ENCODE data around the gene MTHFD1L. TPM values are rescaled to one million over a fixed set of nuclear protein-coding genes. Genes with fewer than 3 reads are reported as not detected.

MTHFD1L gene
- total and polyA plus RNA-seq, 2 of the 8 experiments (the other 6 are each of a cell fraction or from before 2014, with no cell fraction given): 29.2 to 105 TPM

GRCh38 chr6:151001387-151002056, 136.0 kb downstream of the MTHFD1L start:
- H2AFZ ChIP-seq (ENCODE audit: low read length): no peak overlapping the region
- no peaks in the 10 kb centered on the region for H3K36me3 ChIP-seq (ENCODE audit: control insufficient read depth in 2 of 4, insufficient read depth in 4 of 4, low read length in 3 of 4)
- H3K79me1 ChIP-seq (ENCODE audit: low read depth, low read length): no peaks in the 10 kb centered on the region
- no peaks in the 10 kb centered on the region for H4K20me1 ChIP-seq (replicated peaks in 1 of 2; ENCODE audit: control insufficient read depth in 1 of 2, insufficient read depth in 2 of 2, low read length in 2 of 2)
- H4K5ac ChIP-seq (ENCODE audit: insufficient read length, low read depth, low read length): no peak overlapping the region
- no peak overlapping the region for H4K91ac ChIP-seq (replicated peaks; ENCODE audit: insufficient read length, low read length)
- WGBS, 2 experiments (ENCODE audit: extremely low coverage in 1 of 2, insufficient coverage in 1 of 2, insufficient read length in 1 of 2, insufficient replicate concordance in 2 of 2, low coverage in 1 of 2, low lambda C conversion rate in 2 of 2, missing lambda C conversion rate in 1 of 2): 83% methylated on average over 5 of the region's 5 CpGs; no CpG with 5 or more reads in 1 of the 2 experiments
- H3K14ac ChIP-seq (ENCODE audit: insufficient read length): no peak overlapping the region
- FAIRE-seq: no peak
- no peaks in the 10 kb centered on the region for H3K79me2 ChIP-seq (ENCODE audit: control insufficient read depth in 1 of 2, insufficient read depth in 2 of 2, low read length in 2 of 2)
- H2BK12ac ChIP-seq (ENCODE audit: low read depth, low read length): no peak overlapping the region
- no peaks in the 10 kb centered on the region for H3K23me2 ChIP-seq (ENCODE audit: low read depth, low read length)
- H3K18ac ChIP-seq (ENCODE audit: extremely low read depth, low read length): no peak overlapping the region
- no peak overlapping the region for H3K4me3 ChIP-seq (ENCODE audit: extremely low read depth in 1 of 4, insufficient read depth in 2 of 4, low read depth in 3 of 4, low read length in 4 of 4)
- H3K27me3 ChIP-seq (replicated peaks in 1 of 4; ENCODE audit: control insufficient read depth in 3 of 4, extremely low read depth in 1 of 4, insufficient read depth in 3 of 4, low read length in 3 of 4): no peaks in the 10 kb centered on the region
- no peak overlapping the region for H3K27ac ChIP-seq (ENCODE audit: low read depth, low read length)
- H4K8ac ChIP-seq (ENCODE audit: extremely low read depth, insufficient read depth, low read length): no peak overlapping the region
- H3K23ac ChIP-seq (ENCODE audit: insufficient read length): no peak overlapping the region
- H3K56ac ChIP-seq (replicated peaks; ENCODE audit: insufficient read length, low read depth, low read length): no peak overlapping the region
- ChIA-PET POLR2A (ENCODE audit: partially characterized antibody) (no interaction called here), CTCF (ENCODE audit: partially characterized antibody) (interaction anchor here (0.9 to 1.2 kb wide), 3 partner anchors 13 to 333 kb away, joined by 3 read pairs; no protein-coding TSS in a partner anchor)
- no peak overlapping the region for H3K4ac ChIP-seq (replicated peaks; ENCODE audit: insufficient read length, low read depth, low read length)
- H3K9me3 ChIP-seq (ENCODE audit: insufficient read depth in 2 of 2, low read depth in 1 of 2, low read length in 1 of 2): no peaks in the 10 kb centered on the region
- no peak overlapping the region for H2BK20ac ChIP-seq (ENCODE audit: low read length)
- H2AK5ac ChIP-seq (ENCODE audit: low read depth, low read length): no peak overlapping the region
- no peak overlapping the region for H3K9ac ChIP-seq (replicated peaks in 1 of 4; ENCODE audit: extremely low read depth in 1 of 4, low read depth in 3 of 4, low read length in 3 of 4)
- no peak for DNase-seq (ENCODE audit: low read depth in 1 of 2, low spot score in 2 of 2)
- H3K4me2 ChIP-seq (ENCODE audit: insufficient read depth in 1 of 2, low read depth in 2 of 2, low read length in 2 of 2): no peak overlapping the region
- H3K4me1 ChIP-seq (replicated peaks in 1 of 4; ENCODE audit: control insufficient read depth in 3 of 4, insufficient read depth in 4 of 4, low read length in 3 of 4): peaks cover 0 to under 1% (median 0%) of the 10 kb centered on the region in 4 experiments; a peak in 3 of 7 replicates
- TF ChIP-seq EGR1 (IDR thresholded peaks at IDR 0.05; ENCODE audit: borderline replicate concordance, low read depth, low read length): no peak
- no peak for TF ChIP-seq NRF1 (IDR thresholded peaks at IDR 0.05; ENCODE audit: low read depth, low read length)
- TF ChIP-seq CREB1 (IDR thresholded peaks at IDR 0.05): no peak
- TF ChIP-seq POU5F1 (IDR thresholded peaks at IDR 0.05; ENCODE audit: low read depth, low read length): no peak
- TF ChIP-seq PHF8 (conservative IDR thresholded peaks at IDR 0.05; ENCODE audit: low read depth, low read length): no peak
- no peak for TF ChIP-seq CHD2 (IDR thresholded peaks at IDR 0.05; ENCODE audit: low read length)
- TF ChIP-seq RNF2 (IDR thresholded peaks at IDR 0.05; ENCODE audit: borderline replicate concordance, low read depth, low read length, missing control alignments, poor library complexity, severe bottlenecking): no peak
- TF ChIP-seq ASH2L (IDR thresholded peaks at IDR 0.05; ENCODE audit: low read length): no peak
- TF ChIP-seq RXRA (IDR thresholded peaks at IDR 0.05; ENCODE audit: insufficient read depth, low read depth, low read length): no peak
- TF ChIP-seq MAX (IDR thresholded peaks at IDR 0.05): no peak
- no peak for TF ChIP-seq KDM1A (IDR thresholded peaks at IDR 0.05; ENCODE audit: borderline replicate concordance, low read length)
- TF ChIP-seq POLR2A (IDR thresholded peaks at IDR 0.05; ENCODE audit: control extremely low read depth in 1 of 2, low read depth in 2 of 2, low read length in 2 of 2): no peak
- no peak overlapping the region for H2BK15ac ChIP-seq (ENCODE audit: low read length)
- H2BK120ac ChIP-seq (replicated peaks; ENCODE audit: low read depth, low read length): no peak overlapping the region
- H2BK5ac ChIP-seq (ENCODE audit: low read depth, low read length): no peak overlapping the region

Measured in H1 (cell line).